IPS-15b (cell line): ENCODE data around the gene KDM4D.

Source experiments
- H3K27me3 ChIP-seq: one replicate; pipeline ENCODE4 v1.6.1; 2013; ENCODE audit warnings: low read length; ENCODE audit not compliant: control insufficient read depth, insufficient read depth
- H3K36me3 ChIP-seq: one replicate; pipeline ENCODE4 v1.6.1; 2013; ENCODE audit warnings: low read length; ENCODE audit not compliant: control insufficient read depth, insufficient read depth
- H3K4me1 ChIP-seq: one replicate; pipeline ENCODE4 v1.6.1; 2013; ENCODE audit warnings: mild to moderate bottlenecking, low read length; ENCODE audit not compliant: control insufficient read depth, insufficient read depth
- H3K4me3 ChIP-seq: one replicate; pipeline ENCODE4 v1.5.1; 2013; ENCODE audit warnings: low read depth, low read length
- H3K9ac ChIP-seq: one replicate; pipeline ENCODE4 v1.6.1; 2013; ENCODE audit warnings: low read depth, mild to moderate bottlenecking, low read length
- H3K9me3 ChIP-seq: one replicate; pipeline ENCODE4 v1.6.1; 2013; ENCODE audit warnings: mild to moderate bottlenecking, low read length; ENCODE audit not compliant: control insufficient read depth, insufficient read depth

KDM4D gene

DNA sequence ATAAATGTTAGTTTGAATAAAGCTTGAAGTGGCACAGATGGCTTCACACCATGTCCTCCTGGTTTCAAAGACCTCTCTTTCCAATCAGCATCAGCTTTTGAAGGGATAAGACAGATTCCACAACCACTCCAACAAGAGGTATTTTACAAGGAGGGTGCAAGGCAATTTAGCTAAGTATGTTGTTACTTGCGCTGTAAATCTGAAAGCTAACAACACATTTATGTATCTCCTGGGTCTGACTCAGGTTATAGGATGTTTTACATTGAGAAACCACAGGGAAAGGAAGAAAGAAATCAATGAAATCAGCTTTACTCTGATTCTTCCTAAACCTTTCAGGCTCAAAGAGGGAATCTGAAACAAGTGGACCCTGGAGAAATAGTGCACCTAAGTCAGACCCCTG, 12.3 kb upstream of the KDM4D start:
- no peaks in the 10 kb centered on the region for H3K27me3 ChIP-seq
- peaks cover 22% of the 10 kb centered on the region for H3K36me3 ChIP-seq
- H3K9me3 ChIP-seq = no peaks in the 10 kb centered on the region
- no peak overlapping the region for H3K9ac ChIP-seq
- H3K4me1 ChIP-seq = no peaks in the 10 kb centered on the region
- no peak overlapping the region for H3K4me3 ChIP-seq

DNA sequence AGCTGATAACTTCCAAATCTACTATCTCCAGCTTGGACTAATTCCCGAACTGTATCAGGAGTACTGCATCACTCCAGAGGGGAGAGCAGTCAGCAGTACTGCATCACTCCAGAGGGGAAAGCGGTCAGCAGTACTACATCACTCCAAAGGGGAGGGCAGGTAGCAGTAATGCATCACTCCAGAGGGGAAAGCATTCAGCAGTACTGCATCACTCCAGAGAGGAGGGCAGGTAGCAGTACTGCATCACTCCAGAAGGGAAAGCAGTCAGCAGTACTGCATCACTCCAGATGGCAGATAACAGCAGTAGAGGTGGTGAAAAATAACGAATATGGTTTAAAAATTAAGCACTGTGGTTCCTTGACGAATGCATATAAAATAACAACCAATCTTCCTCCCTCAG, 8.6 kb upstream of the KDM4D start:
- H3K36me3 ChIP-seq = peaks cover 22% of the 10 kb centered on the region
- no peaks in the 10 kb centered on the region for H3K4me1 ChIP-seq
- H3K27me3 ChIP-seq = no peaks in the 10 kb centered on the region
- H3K9ac ChIP-seq = no peak overlapping the region
- no peak overlapping the region for H3K4me3 ChIP-seq
- H3K9me3 ChIP-seq = no peaks in the 10 kb centered on the region

DNA sequence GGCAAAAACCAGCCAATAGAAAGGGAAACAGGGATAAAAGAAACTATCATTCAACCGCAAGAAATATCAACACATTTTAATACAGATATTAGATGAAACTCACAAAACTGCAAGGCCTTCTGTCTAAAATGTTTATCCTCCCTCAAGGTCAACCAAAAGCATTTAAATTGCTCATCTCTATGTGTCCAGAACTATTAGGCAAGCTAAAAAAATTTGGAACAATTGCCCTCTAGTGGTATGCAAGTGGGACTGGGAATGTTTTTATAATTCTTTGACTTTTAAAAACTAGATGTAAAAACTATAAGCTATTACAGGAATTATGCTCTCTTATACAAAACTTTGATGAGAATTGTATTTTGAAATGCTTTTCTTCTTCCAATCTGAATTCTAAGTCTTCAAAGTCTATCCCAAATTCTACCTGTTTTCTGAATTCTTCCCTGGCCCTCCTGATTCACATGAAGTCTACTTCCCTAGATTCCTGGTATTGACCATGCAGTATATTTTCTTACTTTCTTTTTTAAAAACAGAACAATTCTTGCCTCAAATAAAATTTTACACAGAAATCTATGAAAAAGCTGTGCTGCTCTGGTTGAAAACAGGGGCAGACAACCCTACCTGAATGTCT, 5.1 kb upstream of the KDM4D start:
- Histone ChIP-seq H3K4me3 (no peak overlapping the region), H3K36me3 (peaks cover 20% of the 10 kb centered on the region), H3K9me3 (no peaks in the 10 kb centered on the region), H3K4me1 (no peaks in the 10 kb centered on the region), H3K27me3 (no peaks in the 10 kb centered on the region), H3K9ac (no peak overlapping the region)

DNA sequence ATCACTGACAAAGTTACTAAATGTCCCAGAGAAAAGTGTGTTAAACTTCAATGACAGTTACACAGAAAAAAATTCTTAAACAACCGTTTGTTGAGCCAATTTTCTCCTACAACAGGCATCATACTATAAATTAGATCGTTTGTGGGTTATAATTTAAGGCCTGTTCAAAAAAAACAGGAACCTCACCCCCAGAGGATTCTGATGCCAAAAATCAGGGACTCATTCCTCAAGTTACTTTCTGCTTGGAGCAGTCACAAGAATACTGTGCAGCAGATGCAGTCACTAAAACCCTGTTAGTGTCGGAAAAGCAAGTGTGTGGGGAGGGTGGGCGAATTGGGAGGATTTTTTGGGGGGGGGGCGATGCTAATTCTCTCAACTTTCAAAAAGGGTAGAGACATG, 810 bp upstream of the KDM4D start:
- H3K4me3 ChIP-seq = peak overlapping the region; percentile 89
- peaks cover 2% of the 10 kb centered on the region for H3K36me3 ChIP-seq
- H3K9me3 ChIP-seq = no peaks in the 10 kb centered on the region
- no peaks in the 10 kb centered on the region for H3K27me3 ChIP-seq
- H3K4me1 ChIP-seq = no peaks in the 10 kb centered on the region
- H3K9ac ChIP-seq = no peak overlapping the region

DNA sequence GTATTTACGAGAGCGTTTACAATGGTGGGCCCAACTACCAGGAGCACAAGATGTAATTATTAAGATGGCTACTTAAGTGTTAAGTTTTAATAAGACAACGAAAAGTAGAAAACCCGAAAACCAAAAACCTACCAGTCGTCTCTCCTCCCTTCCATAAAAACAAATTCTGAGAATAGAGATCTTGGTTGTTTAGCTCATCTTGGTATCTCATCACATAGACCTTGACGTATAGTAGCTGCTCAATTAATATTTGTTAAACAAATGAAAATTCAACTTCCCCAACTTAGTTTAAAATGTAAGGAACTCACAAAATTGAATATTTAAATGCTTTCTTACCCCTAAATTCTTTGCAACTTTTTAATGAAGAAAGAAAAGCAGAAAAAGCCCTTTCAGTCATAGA, 669 bp downstream of the KDM4D start:
- Histone ChIP-seq H3K4me3 (peak overlapping the region; percentile 89), H3K9ac (peak overlapping the region; percentile 87), H3K9me3 (no peaks in the 10 kb centered on the region), H3K4me1 (no peaks in the 10 kb centered on the region), H3K36me3 (peaks cover 2% of the 10 kb centered on the region), H3K27me3 (no peaks in the 10 kb centered on the region)

DNA sequence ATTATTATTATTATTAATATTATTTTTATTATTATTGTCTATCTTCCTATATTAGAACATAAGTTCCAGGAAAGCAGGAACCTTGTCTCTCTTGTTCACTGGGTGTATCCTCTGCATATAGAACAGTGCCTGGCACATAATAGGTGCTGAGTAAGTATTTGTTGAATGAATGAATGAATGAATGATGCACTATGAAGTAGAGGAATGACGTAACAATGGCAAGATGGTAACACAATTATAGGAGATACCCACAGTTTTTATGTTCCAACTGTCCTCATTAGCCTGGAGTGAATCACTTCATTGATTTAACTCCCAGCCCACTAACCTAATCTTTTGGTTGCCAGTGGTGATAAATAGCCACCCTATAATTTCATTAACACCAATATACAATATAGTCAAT, 2.1 kb downstream of the KDM4D start:
- Histone ChIP-seq H3K4me3 (no peak overlapping the region), H3K9ac (no peak overlapping the region), H3K27me3 (no peaks in the 10 kb centered on the region), H3K4me1 (no peaks in the 10 kb centered on the region), H3K36me3 (peaks cover 2% of the 10 kb centered on the region), H3K9me3 (no peaks in the 10 kb centered on the region)

DNA sequence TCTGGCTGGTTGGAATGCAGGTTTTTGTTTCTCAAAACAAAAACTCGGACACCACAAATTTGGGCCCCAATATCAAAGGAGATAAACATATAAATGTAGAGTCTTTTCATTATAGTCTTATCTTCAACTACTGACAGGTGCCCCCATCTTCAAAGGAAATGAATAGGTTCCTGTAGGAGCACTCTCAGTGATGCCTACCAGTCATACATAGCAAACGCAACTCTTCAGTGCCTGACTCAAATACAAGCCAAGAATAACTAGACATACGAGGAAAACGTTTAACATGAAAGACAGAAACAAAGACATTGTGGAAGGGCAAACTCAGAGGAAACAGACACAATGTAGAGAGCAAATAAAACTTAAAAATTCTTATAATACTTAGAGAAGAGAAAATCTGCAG, 13.9 kb downstream of the KDM4D start:
- Histone ChIP-seq H3K9me3 (no peaks in the 10 kb centered on the region), H3K9ac (no peak overlapping the region), H3K27me3 (no peaks in the 10 kb centered on the region), H3K36me3 (no peaks in the 10 kb centered on the region), H3K4me1 (no peaks in the 10 kb centered on the region), H3K4me3 (no peak overlapping the region)

DNA sequence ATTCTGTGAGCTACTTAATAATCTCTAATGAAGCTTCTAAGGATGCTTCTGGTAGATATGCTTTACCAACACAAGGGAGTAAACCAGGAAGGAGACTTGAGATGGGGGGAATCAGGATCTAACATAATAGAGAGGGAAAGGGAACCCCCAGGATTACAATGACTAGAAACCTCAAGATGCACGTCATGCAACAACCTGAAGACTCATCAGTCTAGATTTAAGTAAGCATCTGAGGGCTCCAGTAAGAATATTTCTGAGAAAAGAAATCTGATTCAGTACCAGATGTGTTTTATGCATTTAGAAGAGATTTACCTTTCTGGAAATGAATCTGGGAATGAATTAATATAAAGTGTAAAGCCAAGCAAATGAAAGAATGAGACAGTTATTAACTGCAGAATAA, 15.2 kb downstream of the KDM4D start:
- Histone ChIP-seq H3K36me3 (no peaks in the 10 kb centered on the region), H3K4me1 (no peaks in the 10 kb centered on the region), H3K27me3 (no peaks in the 10 kb centered on the region), H3K9ac (no peak overlapping the region), H3K4me3 (no peak overlapping the region), H3K9me3 (no peaks in the 10 kb centered on the region)

DNA sequence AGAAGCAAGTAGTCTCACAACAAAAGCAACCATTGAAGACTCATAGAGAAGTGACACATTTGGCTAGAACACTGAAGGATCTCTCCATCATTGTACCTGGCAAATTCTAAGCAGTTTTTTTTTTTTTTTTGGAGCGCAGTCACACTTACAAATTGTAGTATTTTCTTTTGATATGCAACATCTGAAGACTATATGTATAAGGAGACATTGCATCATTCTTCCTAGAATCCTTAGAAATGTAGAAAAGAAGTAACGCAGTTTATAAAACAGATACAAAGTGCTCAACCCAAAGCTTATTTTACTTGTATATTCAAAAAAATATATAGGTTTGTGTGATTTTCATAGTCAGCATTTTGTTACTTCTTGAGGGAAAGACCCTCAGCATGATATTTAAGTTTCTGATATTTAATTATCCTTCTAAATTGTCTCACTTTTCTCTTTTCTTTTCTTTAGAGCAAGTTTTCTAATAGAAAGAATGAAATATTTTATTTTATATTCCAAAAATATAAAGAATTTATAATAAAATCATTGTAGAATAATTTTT, 20.0 kb downstream of the KDM4D start:
- Histone ChIP-seq H3K9ac (no peak overlapping the region), H3K27me3 (no peaks in the 10 kb centered on the region), H3K4me3 (no peak overlapping the region), H3K36me3 (peaks cover 2% of the 10 kb centered on the region), H3K9me3 (no peaks in the 10 kb centered on the region), H3K4me1 (no peaks in the 10 kb centered on the region)

DNA sequence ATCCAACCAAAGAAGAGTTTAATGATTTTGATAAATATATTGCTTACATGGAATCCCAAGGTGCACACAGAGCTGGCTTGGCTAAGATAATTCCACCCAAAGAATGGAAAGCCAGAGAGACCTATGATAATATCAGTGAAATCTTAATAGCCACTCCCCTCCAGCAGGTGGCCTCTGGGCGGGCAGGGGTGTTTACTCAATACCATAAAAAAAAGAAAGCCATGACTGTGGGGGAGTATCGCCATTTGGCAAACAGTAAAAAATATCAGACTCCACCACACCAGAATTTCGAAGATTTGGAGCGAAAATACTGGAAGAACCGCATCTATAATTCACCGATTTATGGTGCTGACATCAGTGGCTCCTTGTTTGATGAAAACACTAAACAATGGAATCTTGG, 23.9 kb downstream of the KDM4D start:
- H3K9me3 ChIP-seq = no peaks in the 10 kb centered on the region
- no peaks in the 10 kb centered on the region for H3K4me1 ChIP-seq
- H3K27me3 ChIP-seq = no peaks in the 10 kb centered on the region
- peaks cover 2% of the 10 kb centered on the region for H3K36me3 ChIP-seq
- no peak overlapping the region for H3K9ac ChIP-seq
- H3K4me3 ChIP-seq = no peak overlapping the region

DNA sequence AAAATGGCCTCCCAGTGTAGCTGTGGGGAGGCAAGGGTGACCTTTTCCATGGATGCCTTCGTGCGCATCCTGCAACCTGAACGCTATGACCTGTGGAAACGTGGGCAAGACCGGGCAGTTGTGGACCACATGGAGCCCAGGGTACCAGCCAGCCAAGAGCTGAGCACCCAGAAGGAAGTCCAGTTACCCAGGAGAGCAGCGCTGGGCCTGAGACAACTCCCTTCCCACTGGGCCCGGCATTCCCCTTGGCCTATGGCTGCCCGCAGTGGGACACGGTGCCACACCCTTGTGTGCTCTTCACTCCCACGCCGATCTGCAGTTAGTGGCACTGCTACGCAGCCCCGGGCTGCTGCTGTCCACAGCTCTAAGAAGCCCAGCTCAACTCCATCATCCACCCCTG, 24.8 kb downstream of the KDM4D start:
- no peaks in the 10 kb centered on the region for H3K4me1 ChIP-seq
- no peaks in the 10 kb centered on the region for H3K27me3 ChIP-seq
- H3K9ac ChIP-seq = no peak overlapping the region
- H3K9me3 ChIP-seq = no peaks in the 10 kb centered on the region
- no peak overlapping the region for H3K4me3 ChIP-seq
- peaks cover 2% of the 10 kb centered on the region for H3K36me3 ChIP-seq

DNA sequence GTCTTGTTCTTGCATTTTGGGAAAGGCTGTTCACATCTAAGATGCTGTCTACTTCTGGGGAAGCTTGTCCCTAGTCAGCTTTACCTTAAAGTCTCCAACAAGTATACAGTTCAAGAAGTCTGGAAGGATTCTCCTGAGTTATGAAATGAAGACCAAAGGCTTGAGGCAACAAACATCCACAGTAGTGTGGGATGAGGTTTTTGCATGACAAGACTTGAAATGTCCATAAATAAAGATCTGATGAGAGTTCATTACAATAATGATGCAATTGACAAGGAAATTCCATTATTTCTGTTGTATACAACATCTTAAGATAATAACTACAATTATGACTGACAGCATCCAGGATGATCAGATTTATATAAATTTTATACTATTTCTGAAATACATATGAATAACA, 30.2 kb downstream of the KDM4D start:
- H3K27me3 ChIP-seq = no peaks in the 10 kb centered on the region
- H3K9me3 ChIP-seq = no peaks in the 10 kb centered on the region
- H3K36me3 ChIP-seq = no peaks in the 10 kb centered on the region

More for the DNA sequence above, 30.2 kb downstream of the KDM4D start:
- Histone ChIP-seq H3K9ac (no peak overlapping the region), H3K4me3 (no peak overlapping the region), H3K4me1 (no peaks in the 10 kb centered on the region)
